OCI-LY1 (cell line): ENCODE results near the gene LIPN.

ENCODE experiments used
- H2AFZ ChIP-seq: fragments of 200-600 bp; sonication (generic), shearing (Covaris generic); 2 replicates; pipeline ENCODE4 v1.6.0; 2014; ENCODE audit warnings: antibody characterized with exemption, mild to moderate bottlenecking, low read length
- H3F3A ChIP-seq: fragments of 200-600 bp; sonication (generic), shearing (Covaris generic); 2 replicates; pipeline ENCODE4 v1.6.0; 2014; ENCODE audit warnings: mild to moderate bottlenecking, antibody characterized with exemption, low read length, moderate library complexity; ENCODE audit not compliant: insufficient read depth
- H3K27ac ChIP-seq: fragments of 200-600 bp; sonication (generic); 2 replicates; pipeline ENCODE4 v1.5.1; 2014; ENCODE audit warnings: low read length, mixed run types, mild to moderate bottlenecking, low read depth; ENCODE audit not compliant: poor library complexity, severe bottlenecking
- H3K27me3 ChIP-seq: fragments of 200-600 bp; sonication (generic); 2 replicates; pipeline ENCODE4 v1.6.0; 2014; ENCODE audit warnings: antibody characterized with exemption, mild to moderate bottlenecking, low read length, moderate library complexity; ENCODE audit not compliant: insufficient read depth
- H3K36me3 ChIP-seq: fragments of 200-600 bp; sonication (generic); 2 replicates; pipeline ENCODE4 v1.6.1; 2014; ENCODE audit warnings: mild to moderate bottlenecking, antibody characterized with exemption, low read length, moderate library complexity, mixed read lengths; ENCODE audit not compliant: insufficient read depth
- H3K4me1 ChIP-seq: fragments of 200-600 bp; sonication (generic); 2 replicates; pipeline ENCODE4 v1.5.1; 2014; ENCODE audit warnings: mild to moderate bottlenecking, low read length, moderate library complexity; ENCODE audit not compliant: insufficient read depth, severe bottlenecking
- H3K4me2 ChIP-seq: fragments of 200-600 bp; sonication (generic), shearing (Covaris generic); 2 replicates; pipeline ENCODE4 v1.6.1; 2014; ENCODE audit warnings: low read length
- H3K4me3 ChIP-seq: fragments of 200-600 bp; sonication (generic); 2 replicates; pipeline ENCODE4 v1.5.1; 2014; ENCODE audit warnings: low read length, low read depth, mild to moderate bottlenecking, mixed read lengths; ENCODE audit not compliant: poor library complexity, severe bottlenecking
- H3K79me2 ChIP-seq: fragments of 200-600 bp; shearing (Covaris generic); 2 replicates; pipeline ENCODE4 v1.6.1; 2016; ENCODE audit warnings: mixed run types, low read length, mixed read lengths; ENCODE audit not compliant: insufficient read depth
- H3K9ac ChIP-seq: fragments of 200-600 bp; sonication (generic), shearing (Covaris generic); 2 replicates; pipeline ENCODE4 v1.6.1; 2014; ENCODE audit warnings: mild to moderate bottlenecking, low read length, mixed read lengths
- H3K9me2 ChIP-seq: fragments of 200-600 bp; sonication (generic), shearing (Covaris generic); 2 replicates; pipeline ENCODE4 v1.6.1; 2014; ENCODE audit warnings: low read depth, mild to moderate bottlenecking, low read length, mixed read lengths
- H3K9me3 ChIP-seq: fragments of 200-600 bp; shearing (Covaris generic); 2 replicates; pipeline ENCODE4 v1.6.1; 2014; ENCODE audit warnings: low read length, mixed read lengths
- H4K20me1 ChIP-seq: fragments of 200-600 bp; sonication (generic), shearing (Covaris generic); 2 replicates; pipeline ENCODE4 v1.6.0; 2016; ENCODE audit warnings: mild to moderate bottlenecking, low read length; ENCODE audit not compliant: insufficient read depth
- EZH2 ChIP-seq: fragments of 200-600 bp; sonication (generic), shearing (Covaris generic); IDR thresholded peaks from 2 replicates; pipeline ENCODE4 v1.8.0; 2017; ENCODE audit warnings: borderline replicate concordance, mixed run types, mild to moderate bottlenecking, antibody characterized with exemption, low read length, moderate library complexity, mixed read lengths
- TF ChIP-seq, protein P1 (sequence below): fragments of 200-600 bp; sonication (generic), shearing (Covaris generic); IDR thresholded peaks from 2 replicates; pipeline ENCODE4 v1.5.1; 2017; ENCODE audit warnings: mild to moderate bottlenecking, antibody characterized with exemption, low read length, moderate library complexity, mixed read lengths

LIPN gene

DNA sequence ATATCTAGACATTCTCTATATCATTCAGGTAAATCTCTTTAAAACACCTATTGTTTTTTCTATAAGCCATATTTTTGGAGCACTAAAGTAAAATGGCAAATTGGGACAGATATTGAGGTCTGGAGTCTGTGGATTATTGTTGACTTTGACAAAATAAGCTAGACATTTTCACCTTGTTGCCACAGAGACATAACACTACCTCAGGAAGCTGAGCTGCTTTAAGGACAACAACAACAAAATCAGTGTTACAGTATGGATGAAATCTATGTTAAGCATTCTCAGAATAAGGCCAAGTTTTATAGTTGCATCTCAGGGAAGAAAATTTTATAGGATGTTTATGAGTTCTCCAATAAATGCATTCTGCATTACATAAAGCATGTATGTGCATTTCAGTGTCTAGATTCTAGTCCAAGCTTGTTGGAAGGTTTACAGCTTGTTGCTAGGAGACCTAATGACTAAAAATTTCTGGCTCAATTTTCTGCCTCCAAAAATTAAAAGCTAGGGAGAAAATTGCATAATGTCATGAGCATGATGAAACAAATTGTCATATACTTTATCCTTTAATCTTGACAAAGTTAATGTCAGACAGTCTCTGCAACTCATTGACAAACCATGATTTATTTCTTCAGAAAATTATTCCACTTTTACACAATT is 61.1 kb downstream of the LIPN start:
- H3K9me3 ChIP-seq = no peaks in the 10 kb centered on the region
- no peak for TF ChIP-seq EZH2
- TF ChIP-seq, protein P1, sequence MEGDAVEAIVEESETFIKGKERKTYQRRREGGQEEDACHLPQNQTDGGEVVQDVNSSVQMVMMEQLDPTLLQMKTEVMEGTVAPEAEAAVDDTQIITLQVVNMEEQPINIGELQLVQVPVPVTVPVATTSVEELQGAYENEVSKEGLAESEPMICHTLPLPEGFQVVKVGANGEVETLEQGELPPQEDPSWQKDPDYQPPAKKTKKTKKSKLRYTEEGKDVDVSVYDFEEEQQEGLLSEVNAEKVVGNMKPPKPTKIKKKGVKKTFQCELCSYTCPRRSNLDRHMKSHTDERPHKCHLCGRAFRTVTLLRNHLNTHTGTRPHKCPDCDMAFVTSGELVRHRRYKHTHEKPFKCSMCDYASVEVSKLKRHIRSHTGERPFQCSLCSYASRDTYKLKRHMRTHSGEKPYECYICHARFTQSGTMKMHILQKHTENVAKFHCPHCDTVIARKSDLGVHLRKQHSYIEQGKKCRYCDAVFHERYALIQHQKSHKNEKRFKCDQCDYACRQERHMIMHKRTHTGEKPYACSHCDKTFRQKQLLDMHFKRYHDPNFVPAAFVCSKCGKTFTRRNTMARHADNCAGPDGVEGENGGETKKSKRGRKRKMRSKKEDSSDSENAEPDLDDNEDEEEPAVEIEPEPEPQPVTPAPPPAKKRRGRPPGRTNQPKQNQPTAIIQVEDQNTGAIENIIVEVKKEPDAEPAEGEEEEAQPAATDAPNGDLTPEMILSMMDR = no peak
- H3K9ac ChIP-seq = no peak overlapping the region
- H3K4me2 ChIP-seq = no peak overlapping the region
- no peaks in the 10 kb centered on the region for H3K27me3 ChIP-seq
- no peak overlapping the region for H2AFZ ChIP-seq
- no peaks in the 10 kb centered on the region for H3K36me3 ChIP-seq
- no peak overlapping the region for H3K27ac ChIP-seq
- no peaks in the 10 kb centered on the region for H4K20me1 ChIP-seq
- H3K79me2 ChIP-seq = no peaks in the 10 kb centered on the region
- H3F3A ChIP-seq = no peaks in the 10 kb centered on the region
- no peaks in the 10 kb centered on the region for H3K4me1 ChIP-seq
- no peak overlapping the region for H3K4me3 ChIP-seq
- H3K9me2 ChIP-seq = no peaks in the 10 kb centered on the region

DNA sequence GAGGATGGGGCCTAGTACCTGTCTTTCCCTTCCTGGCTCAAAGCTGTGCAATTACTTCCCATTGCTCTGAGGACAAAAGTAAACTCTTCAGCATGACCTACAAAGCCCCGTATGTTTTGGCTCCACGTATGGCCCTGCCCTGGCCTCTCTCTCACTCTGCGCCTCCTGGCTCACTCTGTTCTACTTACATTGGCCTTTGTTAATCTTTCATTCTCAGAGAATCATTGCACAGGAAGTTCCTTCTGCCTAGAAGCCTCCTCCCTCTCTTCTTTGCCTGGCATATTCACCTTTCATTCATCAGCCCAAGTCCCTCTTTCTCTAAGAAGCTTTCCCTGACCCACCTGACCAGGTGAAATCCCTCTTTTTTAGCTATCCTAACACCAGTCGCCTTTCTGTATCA is 66.6 kb downstream of the LIPN start:
- H3K27ac ChIP-seq = no peak overlapping the region
- no peak overlapping the region for H3K9ac ChIP-seq
- H3K79me2 ChIP-seq = no peaks in the 10 kb centered on the region

DNA sequence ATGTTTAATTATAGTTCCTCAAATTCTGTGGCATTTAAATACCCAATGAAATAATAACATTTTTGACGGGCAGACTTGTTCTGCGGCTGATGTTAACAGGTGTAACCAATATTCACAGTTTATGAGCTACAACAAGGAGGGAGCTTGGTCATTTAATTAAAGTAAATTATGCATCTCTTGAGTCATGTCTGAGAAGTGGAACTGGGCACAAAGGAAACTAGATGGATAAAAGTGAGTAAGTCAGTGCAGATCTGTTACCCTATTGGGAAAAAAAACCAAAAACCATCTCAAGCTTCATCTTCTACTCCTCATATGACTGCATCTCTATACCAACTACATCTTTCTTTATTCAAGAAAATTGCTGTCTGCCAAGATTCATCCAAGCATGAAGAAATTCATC is 67.9 kb downstream of the LIPN start:
- no peak overlapping the region for H2AFZ ChIP-seq
- no peaks in the 10 kb centered on the region for H3K36me3 ChIP-seq
- H3K4me2 ChIP-seq = no peak overlapping the region
- no peaks in the 10 kb centered on the region for H3K9me3 ChIP-seq
- H3F3A ChIP-seq = no peaks in the 10 kb centered on the region
- no peaks in the 10 kb centered on the region for H3K79me2 ChIP-seq
- no peak overlapping the region for H3K4me3 ChIP-seq
- no peaks in the 10 kb centered on the region for H3K4me1 ChIP-seq
- H3K9me2 ChIP-seq = no peaks in the 10 kb centered on the region
- no peak overlapping the region for H3K9ac ChIP-seq
- TF ChIP-seq, protein P1 = no peak
- TF ChIP-seq EZH2 = no peak
- H3K27ac ChIP-seq = no peak overlapping the region
- H4K20me1 ChIP-seq = no peaks in the 10 kb centered on the region
- no peaks in the 10 kb centered on the region for H3K27me3 ChIP-seq

More for the DNA sequence above, 66.6 kb downstream of the LIPN start:
- Histone ChIP-seq H3K9me2 (no peaks in the 10 kb centered on the region), H3K36me3 (no peaks in the 10 kb centered on the region), H2AFZ (no peak overlapping the region), H3K4me2 (no peak overlapping the region), H3K9me3 (no peaks in the 10 kb centered on the region), H3K27me3 (no peaks in the 10 kb centered on the region), H3F3A (no peaks in the 10 kb centered on the region), H3K4me3 (no peak overlapping the region), H3K4me1 (no peaks in the 10 kb centered on the region), H4K20me1 (no peaks in the 10 kb centered on the region)
- TF ChIP-seq EZH2 = no peak
- TF ChIP-seq, protein P1 = no peak
